ENCODE results near the gene TAS2R38.

DNA sequence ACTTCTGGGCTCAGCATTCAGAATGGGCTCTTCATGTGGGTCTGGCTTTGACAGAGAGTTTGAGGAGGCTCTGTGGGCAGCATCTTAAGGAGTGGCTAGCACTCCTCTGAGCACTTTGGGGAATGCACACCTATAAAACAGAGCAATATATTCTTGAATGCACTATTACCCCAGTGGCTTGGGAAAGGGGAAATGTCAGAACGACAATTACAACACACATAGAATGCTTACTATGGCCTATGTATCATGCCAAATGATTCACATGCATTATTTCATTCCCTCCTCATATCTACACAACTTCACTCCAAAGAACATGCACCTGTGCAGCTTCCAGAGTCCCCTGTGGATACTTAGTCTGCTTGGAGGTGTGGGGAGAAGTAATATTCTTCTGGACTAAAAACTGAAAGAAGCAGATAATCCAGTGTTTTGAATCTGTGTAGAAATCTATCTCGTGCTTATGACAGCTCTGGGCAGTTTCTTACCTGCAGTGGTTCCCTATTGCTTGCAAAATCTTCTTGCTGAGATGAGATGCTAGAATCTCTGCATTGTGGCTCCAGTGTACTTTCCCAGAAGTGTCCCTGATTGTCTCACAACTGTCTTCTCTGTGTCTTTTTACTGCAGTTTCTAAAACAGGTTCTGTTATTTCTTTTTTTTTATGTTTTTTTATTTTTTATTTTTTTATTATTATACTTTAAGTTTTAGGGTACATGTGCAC is 16.6 kb upstream of the TAS2R38 start:
- TF ChIP-seq CTCF (IDR thresholded peaks at IDR 0.05 in 4 of 5, conservative IDR thresholded peaks at IDR 0.05 in 1 of 5) (no peak), POLR2A (IDR thresholded peaks at IDR 0.05) (no peak)

All from gastrocnemius medialis (tissue), 4 donors.